Spleen (tissue), 7 donors: ENCODE measurements around the gene TXLNG.

Source experiments
- CTCF ChIP-seq, 11 experiments: fragments of 200-600 bp in 7 of 11; fragments of 450-650 bp in 4 of 11; sonication (generic) in 4 of 11; IDR thresholded peaks in 8 of 11; conservative IDR thresholded peaks in 3 of 11; 1 replicate in 7 of 11; 2 replicates in 4 of 11; pipeline versions ENCODE4 v1.4.0 to v1.8.0; 2016 to 2021; ENCODE audit warnings: antibody characterized with exemption in 11 of 11, inconsistent platforms in 4 of 11, mild to moderate bottlenecking in 1 of 11
- POLR2A ChIP-seq, 3 donors: fragments of 450-650 bp; IDR thresholded peaks; one replicate each; pipeline ENCODE4 v1.5.1; 2017; ENCODE audit warnings: antibody characterized with exemption in 3 of 3, mild to moderate bottlenecking in 1 of 3
- donor health status: DM: no; HTN: no; CAD: no; lungs with moderate emphysema.
- donor health status: DM: no; HTN: no; CAD: no.
- donor health status: DM: no; HTN: no; CAD: no.

- TF ChIP-seq CTCF (IDR thresholded peaks at IDR 0.05 in 8 of 11, conservative IDR thresholded peaks at IDR 0.05 in 3 of 11): peak in 1 of 11 experiments; percentile 5
- TF ChIP-seq POLR2A (IDR thresholded peaks at IDR 0.05): peak in 2 of 3 donors; percentile 79 to 89
Measured at GRCh38 chrX:16786139-16786790, at the start of gene TXLNG.
